SK-N-SH treated with all-trans-retinoic acid at 6 μM for 48 hours (cell line): ENCODE data around the gene EEFSEC.

Source experiments
- ATAC-seq: fragments of 200-7000 bp; cut with Tn5 transposase; 3 replicates; pipeline ENCODE4 v1.9.1; 2020; ENCODE audit warnings: mild to moderate bottlenecking, moderate library complexity
- ARNTL ChIP-seq: fragments of 450-650 bp; formaldehyde crosslinking; IDR thresholded peaks from 2 replicates; pipeline ENCODE4 v1.5.0; 2020; ENCODE audit warnings: low read depth, mild to moderate bottlenecking, moderate library complexity, borderline replicate concordance
- BACH2 ChIP-seq: fragments of 250-450 bp; sonication (Bioruptor Pico); IDR thresholded peaks from 2 replicates; pipeline ENCODE4 v1.9.0; 2021; ENCODE audit warnings: mild to moderate bottlenecking, borderline replicate concordance
- CREB5 ChIP-seq: fragments of 250-450 bp; sonication (Bioruptor Pico); IDR thresholded peaks from 2 replicates; pipeline ENCODE4 v1.5.1; 2020; ENCODE audit warnings: low read depth, mild to moderate bottlenecking, moderate library complexity
- CSDC2 ChIP-seq: fragments of 250-450 bp; sonication (Bioruptor Pico); IDR thresholded peaks from 2 replicates; pipeline ENCODE4 v1.5.0; 2020; ENCODE audit warnings: mild to moderate bottlenecking, moderate library complexity
- ESRRG ChIP-seq: fragments of 250-450 bp; sonication (Bioruptor Pico); IDR thresholded peaks from 2 replicates; pipeline ENCODE4 v1.6.1; 2021; ENCODE audit warnings: mild to moderate bottlenecking
- GLIS3 ChIP-seq: fragments of 250-450 bp; sonication (Bioruptor Pico); IDR thresholded peaks from 2 replicates; pipeline ENCODE4 v1.5.0; 2020; ENCODE audit warnings: mild to moderate bottlenecking, moderate library complexity
- ISL1 ChIP-seq: fragments of 250-450 bp; sonication (Bioruptor Pico); IDR thresholded peaks from 2 replicates; pipeline ENCODE4 v2.1.2; 2022; ENCODE audit warnings: mild to moderate bottlenecking, moderate library complexity
- OSR1 ChIP-seq: fragments of 250-450 bp; sonication (Bioruptor Pico); IDR thresholded peaks from 2 replicates; pipeline ENCODE4 v1.8.0; 2022; ENCODE audit warnings: moderate library complexity, mild to moderate bottlenecking, inconsistent platforms
- PATZ1 ChIP-seq: fragments of 250-450 bp; sonication (Bioruptor Pico); IDR thresholded peaks from 2 replicates; pipeline ENCODE4 v1.8.0; 2020; ENCODE audit warnings: mild to moderate bottlenecking, moderate library complexity, borderline replicate concordance
- PPARA ChIP-seq: fragments of 250-450 bp; sonication (Bioruptor Pico); IDR thresholded peaks from 2 replicates; pipeline ENCODE4 v1.5.0; 2020; ENCODE audit warnings: mild to moderate bottlenecking, borderline replicate concordance
- SNAI2 ChIP-seq: fragments of 250-450 bp; sonication (Bioruptor Pico); IDR thresholded peaks from 2 replicates; pipeline ENCODE4 v1.5.0; 2020; ENCODE audit warnings: mild to moderate bottlenecking, moderate library complexity
- TCF4 ChIP-seq: fragments of 250-450 bp; sonication (Bioruptor Pico); IDR thresholded peaks from 2 replicates; pipeline ENCODE4 v1.8.0; 2021; ENCODE audit warnings: mild to moderate bottlenecking, moderate library complexity, borderline replicate concordance
- TSHZ2 ChIP-seq: fragments of 250-450 bp; sonication (Bioruptor Pico); IDR thresholded peaks from 2 replicates; pipeline ENCODE4 v1.5.0; 2020; ENCODE audit warnings: mild to moderate bottlenecking, moderate library complexity
- ZC3H10 ChIP-seq: fragments of 250-450 bp; sonication (Bioruptor Pico); IDR thresholded peaks from 2 replicates; pipeline ENCODE4 v1.5.1; 2021; ENCODE audit warnings: mild to moderate bottlenecking, moderate library complexity
- ZFP3 ChIP-seq: fragments of 250-450 bp; sonication (Bioruptor Pico); IDR thresholded peaks from 2 replicates; pipeline ENCODE4 v1.5.0; 2020; ENCODE audit warnings: mild to moderate bottlenecking, moderate library complexity
- ZFP30 ChIP-seq: fragments of 450-650 bp; formaldehyde crosslinking; IDR thresholded peaks from 2 replicates; pipeline ENCODE4 v1.5.0; 2022; ENCODE audit warnings: mild to moderate bottlenecking, moderate library complexity
- ZNF565 ChIP-seq: fragments of 450-650 bp; formaldehyde crosslinking; conservative IDR thresholded peaks from 2 replicates; pipeline ENCODE4 v1.5.0; 2020; ENCODE audit warnings: low read depth, mild to moderate bottlenecking, moderate library complexity
- ZNF70 ChIP-seq: fragments of 450-650 bp; formaldehyde crosslinking; IDR thresholded peaks from 2 replicates; pipeline ENCODE4 v1.5.0; 2020; ENCODE audit warnings: mild to moderate bottlenecking, moderate library complexity
- ZNF8 ChIP-seq: fragments of 450-650 bp; formaldehyde crosslinking; IDR thresholded peaks from 2 replicates; pipeline ENCODE4 v1.5.0; 2020; ENCODE audit warnings: mild to moderate bottlenecking, moderate library complexity
- TF ChIP-seq, protein P1 (sequence below): fragments of 250-450 bp; sonication (Bioruptor Pico); IDR thresholded peaks from 2 replicates; pipeline ENCODE4 v1.8.0; 2021; ENCODE audit warnings: low read depth, mild to moderate bottlenecking, moderate library complexity, borderline replicate concordance

The EEFSEC gene

DNA sequence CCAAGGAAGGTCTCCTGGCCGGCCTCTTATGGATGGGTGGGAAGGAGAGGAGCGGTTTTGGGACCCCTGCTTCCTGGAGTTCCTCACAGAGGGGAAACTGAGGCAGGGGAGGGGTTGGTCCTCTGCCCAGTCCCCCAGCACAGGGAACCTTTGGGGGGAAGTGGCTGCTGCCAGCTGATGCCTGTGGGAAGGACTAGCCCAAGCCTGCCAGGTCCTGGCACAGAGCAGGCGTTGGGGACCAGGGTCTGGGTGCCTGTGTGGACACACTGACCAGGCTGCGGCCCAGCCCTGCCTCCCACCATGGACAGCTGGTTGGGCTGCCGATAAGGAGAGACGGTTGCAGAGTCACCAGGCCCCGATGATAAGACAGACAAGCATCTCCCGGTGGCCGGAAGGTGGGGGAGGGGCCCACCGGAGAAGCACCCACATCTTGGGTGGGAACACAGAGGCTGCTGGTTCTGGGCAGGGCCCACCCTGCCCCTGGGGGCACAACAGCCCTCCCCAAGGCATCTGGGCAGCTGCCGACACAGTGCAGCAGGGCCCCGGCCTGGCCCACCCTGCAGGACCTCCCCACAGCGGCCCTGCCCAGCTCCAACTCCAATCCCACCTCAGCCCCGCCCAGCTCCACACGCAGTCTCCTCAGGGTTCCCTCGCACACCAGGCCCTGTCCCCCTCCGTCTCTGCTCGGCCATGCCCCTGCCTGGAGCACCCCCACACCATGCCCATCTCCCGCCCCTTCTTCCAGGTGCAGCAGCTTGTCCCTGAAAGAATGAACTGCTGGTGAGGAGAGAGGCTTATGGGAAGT is 262.7 kb downstream of the EEFSEC start:
- ATAC-seq: peak; percentile 32; the same call in 1 of the 3 replicates
- TF ChIP-seq PPARA (CRISPR knock-in tag) (no peak; the same call in 1 of the 2 replicates), SNAI2 (CRISPR knock-in tag) (no peak), ZFP30 (0 out of 2 replicates have a peak, but pooled peaks have one; percentile 17), TSHZ2 (CRISPR knock-in tag) (peak; percentile 97), ZNF8 (CRISPR knock-in tag) (0 out of 2 replicates have a peak, but pooled peaks have one; percentile 44), ZC3H10 (CRISPR knock-in tag) (no peak), ESRRG (CRISPR knock-in tag) (no peak), ZNF565 (CRISPR knock-in tag) (0 out of 2 replicates have a peak, but pooled peaks have one; percentile 22), TCF4 (CRISPR knock-in tag) (peak; percentile 95), GLIS3 (no peak)

GRCh38 chr3:128416578-128417211 is 263.4 kb downstream of the EEFSEC start:
- ATAC-seq: peak; percentile 63
- TF ChIP-seq ZNF8 (CRISPR knock-in tag) (no peak), GLIS3 (no peak), CREB5 (no peak), ISL1 (CRISPR knock-in tag) (no peak), ZNF565 (CRISPR knock-in tag) (no peak), PATZ1 (CRISPR knock-in tag) (no peak), ARNTL (CRISPR knock-in tag) (no peak), OSR1 (CRISPR knock-in tag) (no peak)
- TF ChIP-seq, protein P1, sequence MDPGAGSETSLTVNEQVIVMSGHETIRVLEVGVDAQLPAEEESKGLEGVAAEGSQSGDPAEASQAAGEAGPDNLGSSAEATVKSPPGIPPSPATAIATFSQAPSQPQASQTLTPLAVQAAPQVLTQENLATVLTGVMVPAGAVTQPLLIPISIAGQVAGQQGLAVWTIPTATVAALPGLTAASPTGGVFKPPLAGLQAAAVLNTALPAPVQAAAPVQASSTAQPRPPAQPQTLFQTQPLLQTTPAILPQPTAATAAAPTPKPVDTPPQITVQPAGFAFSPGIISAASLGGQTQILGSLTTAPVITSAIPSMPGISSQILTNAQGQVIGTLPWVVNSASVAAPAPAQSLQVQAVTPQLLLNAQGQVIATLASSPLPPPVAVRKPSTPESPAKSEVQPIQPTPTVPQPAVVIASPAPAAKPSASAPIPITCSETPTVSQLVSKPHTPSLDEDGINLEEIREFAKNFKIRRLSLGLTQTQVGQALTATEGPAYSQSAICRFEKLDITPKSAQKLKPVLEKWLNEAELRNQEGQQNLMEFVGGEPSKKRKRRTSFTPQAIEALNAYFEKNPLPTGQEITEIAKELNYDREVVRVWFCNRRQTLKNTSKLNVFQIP: no peak

DNA sequence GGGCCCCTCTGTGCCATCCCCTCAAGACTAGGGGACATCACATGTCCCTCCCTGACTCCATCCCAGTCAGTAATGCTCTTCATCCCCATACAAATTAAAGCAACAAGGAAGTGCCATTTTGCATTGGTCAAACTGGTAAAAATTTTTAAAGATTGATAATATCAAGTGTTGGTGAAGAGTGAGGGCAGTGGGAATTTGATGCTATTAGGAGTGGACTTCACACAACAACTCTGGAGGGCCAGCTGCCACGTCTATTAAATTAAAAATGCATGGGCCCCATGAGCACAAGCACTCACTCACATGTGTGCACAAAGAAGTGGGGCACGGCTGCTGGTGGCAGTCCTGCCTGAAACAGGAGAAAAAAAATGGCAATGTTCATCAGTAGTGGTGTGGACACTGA is 265.6 kb downstream of the EEFSEC start:
- TF ChIP-seq ZFP30: no peak
- no peak for TF ChIP-seq ZC3H10 (CRISPR knock-in tag)
- TF ChIP-seq SNAI2 (CRISPR knock-in tag): no peak
- no peak for TF ChIP-seq OSR1 (CRISPR knock-in tag)
- TF ChIP-seq ESRRG (CRISPR knock-in tag): no peak
- TF ChIP-seq CREB5: no peak
- no peak for ATAC-seq

DNA sequence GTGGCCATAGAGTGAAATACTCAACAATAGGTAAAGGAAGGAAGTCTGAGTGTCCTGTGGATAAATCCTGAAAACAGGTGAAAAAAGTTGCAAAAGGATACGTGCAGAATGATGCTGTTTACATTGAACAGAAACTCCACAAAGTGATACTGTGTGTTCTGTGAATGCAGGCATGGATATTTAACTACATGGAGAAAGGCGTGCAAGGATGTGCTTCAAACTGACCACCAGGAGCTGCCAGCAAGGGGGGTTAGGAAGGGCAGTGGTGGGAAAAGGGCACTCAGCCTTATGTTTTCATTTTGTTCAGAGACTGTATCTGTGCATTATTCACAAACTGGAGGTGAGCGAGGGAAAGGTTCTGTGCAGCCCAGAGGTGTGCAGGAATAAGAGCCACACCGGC is 266.0 kb downstream of the EEFSEC start:
- no peak for ATAC-seq
- no peak for TF ChIP-seq CSDC2
- no peak for TF ChIP-seq ZNF8 (CRISPR knock-in tag)
- no peak for TF ChIP-seq OSR1 (CRISPR knock-in tag)
- no peak for TF ChIP-seq BACH2 (CRISPR knock-in tag)
- no peak for TF ChIP-seq ARNTL (CRISPR knock-in tag)
- no peak for TF ChIP-seq CREB5
- no peak for TF ChIP-seq PPARA (CRISPR knock-in tag)
- no peak for TF ChIP-seq PATZ1 (CRISPR knock-in tag)
- no peak for TF ChIP-seq ZC3H10 (CRISPR knock-in tag)
- TF ChIP-seq GLIS3: no peak
- TF ChIP-seq ZFP3 (CRISPR knock-in tag): no peak
- no peak for TF ChIP-seq ZNF70 (CRISPR knock-in tag)
